HEK293T (cell line): ENCODE measurements around the gene PRKG1.

Experiments
- FOXM1 ChIP-seq: fragments of 450-650 bp; IDR thresholded peaks from 2 replicates; pipeline ENCODE4 v1.6.1; 2017; ENCODE audit warnings: mild to moderate bottlenecking, borderline replicate concordance
- HDGF ChIP-seq: fragments of 450-650 bp; IDR thresholded peaks from 2 replicates; pipeline ENCODE4 v1.6.1; 2017; ENCODE audit warnings: antibody characterized with exemption, borderline replicate concordance
- SP1 ChIP-seq: fragments of 450-650 bp; IDR thresholded peaks from 2 replicates; pipeline ENCODE4 v1.6.1; 2017

- TF ChIP-seq SP1 = no peak
- TF ChIP-seq FOXM1 = no peak
- no peak for TF ChIP-seq HDGF
Observed at GRCh38 chr10:52071814-52072213, 997.5 kb downstream of the PRKG1 start.
